ENCODE measurements around the gene HBB. TPM values are rescaled to one million over a fixed set of nuclear protein-coding genes. Genes with fewer than 3 reads are reported as not detected.

Gene HBB
- total RNA-seq, 4 donors from 2014 or later, result 2.5 to 214 (median 107) TPM

- no peak for DNase-seq
- no peaks in the 10 kb centered on the region for H3K36me3 ChIP-seq
- H3K4me1 ChIP-seq, result no peaks in the 10 kb centered on the region
- intact Hi-C loops (cut with DNase I), result no loop called here
- no peaks in the 10 kb centered on the region for H3K9me3 ChIP-seq
- H3K27ac ChIP-seq, result no peak overlapping the region
- no peak overlapping the region for H3K4me3 ChIP-seq (replicated peaks in 1 of 3)
- WGBS, 2 donors, result 76 to 79% methylated on average over 7 of the region's 7 CpGs
- TF ChIP-seq CTCF (IDR thresholded peaks at IDR 0.05) (no peak), POLR2A (IDR thresholded peaks at IDR 0.05) (no peak)
- no peaks in the 10 kb centered on the region for H3K27me3 ChIP-seq
These were observed 16.3 kb upstream of the HBB start for GRCh38 chr11:5242933-5243815.

- WGBS, 2 donors, result 65 to 71% methylated on average over 2 of the region's 2 CpGs
These were observed 15.3 kb upstream of the HBB start for GRCh38 chr11:5242208-5242607.

GRCh38 chr11:5241458-5241857, 14.6 kb upstream of the HBB start:
- Histone ChIP-seq H3K9me3 (no peaks in the 10 kb centered on the region), H3K36me3 (no peaks in the 10 kb centered on the region), H3K27me3 (no peaks in the 10 kb centered on the region), H3K4me1 (no peaks in the 10 kb centered on the region), H3K27ac (no peak overlapping the region), H3K4me3 (replicated peaks in 1 of 3) (no peak overlapping the region)
- intact Hi-C loops (cut with DNase I), result no loop called here
- DNase-seq, result no peak
- 66 to 67% methylated on average over 3 of the region's 3 CpGs for WGBS, 2 donors
- TF ChIP-seq CTCF (IDR thresholded peaks at IDR 0.05), result no peak
- no peak for TF ChIP-seq POLR2A (IDR thresholded peaks at IDR 0.05)

More at GRCh38 chr11:5242208-5242607, 15.3 kb upstream of the HBB start:
- intact Hi-C loops (cut with DNase I), result no loop called here
- no peak for DNase-seq
- no peak for TF ChIP-seq CTCF (IDR thresholded peaks at IDR 0.05)
- TF ChIP-seq POLR2A (IDR thresholded peaks at IDR 0.05), result no peak
- Histone ChIP-seq H3K36me3 (no peaks in the 10 kb centered on the region), H3K27me3 (no peaks in the 10 kb centered on the region), H3K4me1 (no peaks in the 10 kb centered on the region), H3K9me3 (no peaks in the 10 kb centered on the region), H3K4me3 (replicated peaks in 1 of 3) (no peak overlapping the region), H3K27ac (no peak overlapping the region)

- Histone ChIP-seq H3K4me1 (no peaks in the 10 kb centered on the region), H3K4me3 (replicated peaks in 1 of 3) (no peak overlapping the region), H3K27ac (no peak overlapping the region), H3K27me3 (no peaks in the 10 kb centered on the region), H3K9me3 (no peaks in the 10 kb centered on the region), H3K36me3 (no peaks in the 10 kb centered on the region)
- TF ChIP-seq POLR2A (IDR thresholded peaks at IDR 0.05), result no peak
- no peak for TF ChIP-seq CTCF (IDR thresholded peaks at IDR 0.05)
- intact Hi-C loops (cut with DNase I), result no loop called here
- WGBS, 2 donors, result 75 to 82% methylated on average over 2 of the region's 2 CpGs
- DNase-seq, result no peak
These were observed 13.6 kb upstream of the HBB start for GRCh38 chr11:5240458-5240857.

GRCh38 chr11:5240056-5240455, 13.2 kb upstream of the HBB start:
- Histone ChIP-seq H3K9me3 (no peaks in the 10 kb centered on the region), H3K4me1 (no peaks in the 10 kb centered on the region), H3K36me3 (no peaks in the 10 kb centered on the region), H3K27ac (no peak overlapping the region), H3K4me3 (replicated peaks in 1 of 3) (no peak overlapping the region), H3K27me3 (no peaks in the 10 kb centered on the region)
- no peak for DNase-seq
- intact Hi-C loops (cut with DNase I), result no loop called here
- 86 to 91% methylated on average over 1 of the region's 1 CpG for WGBS, 2 donors
- TF ChIP-seq POLR2A (IDR thresholded peaks at IDR 0.05), result no peak

Measured in thyroid gland (tissue), 4 donors.